ENCODE measurements around the gene RBM26. TPM values are rescaled to one million over a fixed set of nuclear protein-coding genes. Genes with fewer than 3 reads are reported as not detected.

Gene RBM26
- total RNA-seq, 5 donors from 2014 or later (not counting 1 experiment from before 2014, with no cell fraction given), result 76.7 to 97.8 (median 77.9) TPM

Other genes starting within 250 kb of the RBM26 start
- 1 to 10 TPM; 3.1 to 6.8 (median 5.0) TPM for gene NDFIP2, start 74.9 kb upstream of the RBM26 start, total RNA-seq